HFF-Myc (cell line): ENCODE measurements around the gene KCNE3.
"Not testable (repeated sequence)": the region's sequence is repeated elsewhere in the genome, so short reads cannot be mapped to it uniquely, and the experiment has no call there.

Source experiments
- DNase-seq: peaks from one replicate; pipeline ENCODE4 v3.0.0-alpha.2; 2011; ENCODE audit warnings: low read depth; ENCODE audit errors: extremely low read depth
- H3K4me3 ChIP-seq: replicated peaks from 2 replicates; pipeline ENCODE4 v1.5.1; 2011; ENCODE audit warnings: low read depth, mild to moderate bottlenecking, control low read depth, low read length
- CTCF ChIP-seq: IDR thresholded peaks from 2 replicates; pipeline ENCODE4 v1.5.1; 2012; ENCODE audit warnings: mild to moderate bottlenecking, low read depth, low read length, control low read depth; ENCODE audit errors: missing control alignments

Gene KCNE3

DNA sequence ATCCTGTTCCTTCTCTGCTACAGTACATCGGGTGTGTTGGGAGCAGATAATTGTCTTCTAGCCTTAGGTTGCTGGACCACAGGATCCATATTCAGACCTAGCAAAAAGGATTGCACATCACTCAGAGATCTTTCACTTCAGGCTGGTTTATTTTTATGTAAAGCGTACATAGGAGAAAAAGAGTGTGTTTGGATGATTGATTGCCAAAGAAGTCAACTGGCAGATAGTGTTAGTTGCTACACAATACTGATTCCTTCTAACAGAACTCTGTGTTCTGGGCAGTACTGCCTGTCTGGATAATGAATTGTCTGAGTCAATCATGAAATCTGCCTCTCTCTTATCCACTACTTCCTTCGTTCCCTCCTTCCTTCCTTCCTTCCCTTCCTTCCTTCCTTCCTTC lies 38.1 kb downstream of the KCNE3 start:
- H3K4me3 ChIP-seq, result no peak overlapping the region
- no peak for DNase-seq
- no peak for TF ChIP-seq CTCF

DNA sequence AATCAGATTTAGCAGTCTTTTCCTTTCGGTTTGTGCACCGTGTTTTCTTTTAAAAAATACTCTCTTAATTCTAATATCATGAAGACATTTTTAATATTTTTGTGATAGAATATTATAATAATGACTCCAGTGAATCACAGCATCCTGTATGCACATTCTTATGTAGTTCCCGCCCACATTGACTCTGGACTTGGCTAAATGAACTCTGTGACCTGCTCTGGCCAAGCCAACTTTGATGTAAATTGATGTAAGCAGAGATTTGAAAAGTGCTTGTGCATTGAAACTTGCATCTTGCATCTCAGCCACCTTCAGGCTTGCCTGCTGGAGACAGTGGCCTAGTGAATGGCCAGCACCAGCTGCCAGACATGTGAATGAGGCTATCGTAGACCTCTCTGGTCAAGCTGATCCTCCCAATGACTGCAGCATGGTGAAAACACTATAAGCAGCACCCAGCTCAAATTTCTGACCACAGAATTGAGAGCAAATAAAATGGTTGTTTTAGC lies 39.9 kb downstream of the KCNE3 start:
- DNase-seq, result no peak
- no peak for TF ChIP-seq CTCF

DNA sequence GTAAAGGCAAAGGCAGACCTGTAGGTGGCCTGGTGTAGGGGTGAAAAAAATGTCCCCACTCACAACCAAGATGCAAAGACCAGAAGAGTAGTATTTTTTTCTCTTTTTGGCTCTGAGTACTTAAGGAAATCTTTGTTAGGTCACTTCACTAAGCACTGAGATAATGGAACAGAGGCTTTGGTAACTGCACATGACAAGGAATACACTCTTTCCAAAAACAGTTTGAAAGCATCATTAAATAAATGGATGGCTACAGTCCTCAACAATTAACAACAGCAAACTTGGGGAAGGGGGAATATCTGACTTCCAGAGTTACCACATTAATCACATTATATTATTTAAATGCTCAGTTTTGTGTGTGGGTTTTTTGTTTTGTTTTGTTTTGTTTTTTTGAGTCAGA lies 42.2 kb downstream of the KCNE3 start:
- no peak for DNase-seq
- no peak for TF ChIP-seq CTCF

More for the DNA sequence above, 39.9 kb downstream of the KCNE3 start:
- no peak overlapping the region for H3K4me3 ChIP-seq

DNA sequence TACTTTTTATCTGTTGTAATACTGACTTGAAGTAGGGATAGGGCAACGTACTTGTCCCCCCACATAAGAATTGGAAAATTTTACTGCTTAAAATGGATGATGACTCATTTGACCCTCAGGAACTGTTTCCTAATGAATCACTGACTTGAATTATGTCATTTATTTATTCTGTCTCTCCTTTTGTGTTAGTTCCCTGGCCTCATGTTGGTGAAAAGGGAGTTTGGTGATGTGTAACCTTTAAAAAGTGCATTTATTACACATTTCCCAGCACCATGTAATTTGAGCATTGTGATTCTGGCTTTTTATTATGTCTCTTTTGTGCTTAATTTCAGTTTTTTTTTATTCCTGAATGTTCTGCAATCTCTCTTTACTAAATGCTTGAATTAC lies 48.8 kb downstream of the KCNE3 start:
- H3K4me3 ChIP-seq, result no peak overlapping the region
- TF ChIP-seq CTCF, result no peak
- DNase-seq, result peak; percentile 73

More for the DNA sequence above, 42.2 kb downstream of the KCNE3 start:
- H3K4me3 ChIP-seq, result no peak overlapping the region

GRCh38 chr11:74417860-74418508 lies 49.4 kb downstream of the KCNE3 start:
- TF ChIP-seq CTCF, result no peak
- DNase-seq, result peak; percentile 10

DNA sequence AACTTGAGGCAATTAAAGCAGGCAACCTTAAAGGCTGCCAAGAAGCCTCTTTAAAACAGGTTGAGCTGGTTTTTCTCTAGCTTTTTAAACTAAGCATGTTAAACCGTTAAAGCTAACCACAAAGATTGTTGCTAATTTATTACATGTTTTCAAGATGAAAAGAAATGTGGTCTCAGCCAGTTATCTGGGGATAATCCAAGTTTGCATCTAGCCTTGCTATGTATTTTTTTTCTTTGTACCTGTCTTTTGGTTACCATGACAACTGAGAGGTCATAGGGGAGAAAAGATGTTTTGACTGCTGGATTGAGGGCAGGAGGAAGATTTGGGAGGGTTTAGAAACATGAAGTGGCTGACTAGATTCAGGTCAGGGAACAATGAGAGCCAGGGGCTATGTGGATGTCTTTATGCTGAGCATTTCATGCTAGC lies 50.0 kb downstream of the KCNE3 start:
- TF ChIP-seq CTCF, result no peak
- no peak overlapping the region for H3K4me3 ChIP-seq
- peak; percentile 74 for DNase-seq

More at GRCh38 chr11:74417860-74418508, 49.4 kb downstream of the KCNE3 start:
- H3K4me3 ChIP-seq, result no peak overlapping the region

- H3K4me3 ChIP-seq, DNase-seq: not testable (repeated sequence)
Measured at GRCh38 chr11:74416974-74417373, 50.4 kb downstream of the KCNE3 start.
